Esophagus squamous epithelium (tissue), 4 donors: ENCODE results near the gene VAPB.

Experiments
- CTCF ChIP-seq, 6 experiments: fragments of 450-650 bp in 4 of 6; fragments of 200-600 bp in 2 of 6; sonication (generic) in 2 of 6; IDR thresholded peaks; one replicate each; pipeline ENCODE4 v1.5.1; 2016 to 2019; ENCODE audit warnings: antibody characterized with exemption in 6 of 6, mild to moderate bottlenecking in 4 of 6, moderate library complexity in 4 of 6
- POLR2A ChIP-seq, 4 donors: fragments of 450-650 bp; IDR thresholded peaks; one replicate each; pipeline ENCODE4 v1.6.1; 2017; ENCODE audit warnings: antibody characterized with exemption in 4 of 4, mild to moderate bottlenecking in 4 of 4, moderate library complexity in 3 of 4

- TF ChIP-seq CTCF (IDR thresholded peaks at IDR 0.05) (no peak), POLR2A (IDR thresholded peaks at IDR 0.05) (no peak)
Observed at GRCh38 chr20:58416057-58416456, 27.0 kb downstream of the VAPB start.
